K562 (cell line): Measurements from ENCODE around the gene ATE1. TPM values are rescaled to one million over a fixed set of nuclear protein-coding genes. Genes with fewer than 3 reads are reported as not detected.

Experiments
- ATAC-seq: fragments of 200-7000 bp; cut with Tn5 transposase; 3 replicates; pipeline ENCODE4 v1.9.1; 2020; ENCODE audit warnings: moderate library complexity
- BruUV-seq: library from RNA; stranded (reverse); fragments of 400-500 nt; replicated peaks from 2 replicates; lab custom pipeline; 2021; lab: Mats Ljungman, UMichigan
- CTCF ChIA-PET: fragments of 300-600 bp; formaldehyde crosslinking; extraction: SDS; loops from one replicate; lab custom pipeline; 2021; ENCODE audit warnings: low intra/inter-chr PET ratio; lab: Yijun Ruan, JAX
- POLR2A ChIA-PET: fragments of 300-600, 350-650 bp; sonication (Branson Sonifier 250); formaldehyde crosslinking; extraction: SDS; loops from one replicate; lab custom pipeline; 2021; ENCODE audit warnings: antibody characterized with exemption, inconsistent platforms; lab: Yijun Ruan, JAX
- DNase-seq, 4 experiments: peaks; one replicate each; pipeline versions ENCODE4 v3.0.0 to v3.0.0-alpha.2; 2011 to 2018; ENCODE audit warnings: low spot score in 3 of 4, mixed read lengths in 3 of 4; ENCODE audit errors: extremely low read depth in 1 of 4
- FAIRE-seq: peaks from 2 replicates; lab custom pipeline; 2011; peaks lifted over from hg19 to GRCh38; lab: Jason Lieb, UNC
- H2AFZ ChIP-seq: 2 replicates; pipeline ENCODE4 v1.6.0; 2011; ENCODE audit warnings: low read depth, low read length, control low read depth, inconsistent platforms
- H3K27ac ChIP-seq: fragments of 200-600 bp; 3 replicates; pipeline ENCODE4 v1.8.0; 2011; ENCODE audit warnings: low read depth, mild to moderate bottlenecking, control low read depth, inconsistent platforms, low read length, moderate library complexity, mixed read lengths; ENCODE audit errors: extremely low read depth
- H3K27me3 ChIP-seq, 2 experiments: fragments of 300-600 bp in 1 of 2; 2 replicates in 1 of 2; 3 replicates in 1 of 2; pipeline versions ENCODE4 v1.6.0 to v1.8.0; 2011; ENCODE audit warnings: inconsistent platforms in 2 of 2, low read length in 2 of 2, mild to moderate bottlenecking in 1 of 2, mixed read lengths in 1 of 2, moderate library complexity in 1 of 2; ENCODE audit not compliant: control insufficient read depth in 2 of 2, insufficient read depth in 2 of 2
- H3K36me3 ChIP-seq: fragments of 300-600 bp; 3 replicates; pipeline ENCODE4 v1.8.0; 2011; ENCODE audit warnings: mild to moderate bottlenecking, low read length, inconsistent platforms; ENCODE audit not compliant: control insufficient read depth, insufficient read depth
- H3K4me1 ChIP-seq, 2 experiments: fragments of 200-600 bp in 1 of 2; replicated peaks in 1 of 2; 2 replicates in 1 of 2; 3 replicates in 1 of 2; pipeline versions ENCODE4 v1.5.1 to v1.8.0; 2011; ENCODE audit warnings: inconsistent platforms in 2 of 2, low read length in 2 of 2, mild to moderate bottlenecking in 1 of 2, mixed read lengths in 1 of 2, moderate library complexity in 1 of 2; ENCODE audit not compliant: control insufficient read depth in 2 of 2, insufficient read depth in 2 of 2
- H3K4me2 ChIP-seq: 2 replicates; pipeline ENCODE4 v1.6.1; 2011; ENCODE audit warnings: low read length, control low read depth, inconsistent platforms, mixed read lengths; ENCODE audit not compliant: insufficient read depth
- H3K4me3 ChIP-seq: fragments of 200-600 bp; sonication (generic), shearing (Covaris generic); 2 replicates; pipeline ENCODE4 v1.5.1; 2016; ENCODE audit warnings: control low read depth, inconsistent platforms
- H3K79me2 ChIP-seq: fragments of 200-600 bp; 3 replicates; pipeline ENCODE4 v1.8.0; 2011; ENCODE audit warnings: low read length, inconsistent platforms; ENCODE audit not compliant: control insufficient read depth, insufficient read depth
- H3K9ac ChIP-seq, 2 experiments: 2 replicates each; pipeline versions ENCODE4 v1.6.0 to v1.6.1; 2011; ENCODE audit warnings: low read depth in 2 of 2, low read length in 2 of 2, control low read depth in 1 of 2, inconsistent platforms in 1 of 2, mild to moderate bottlenecking in 1 of 2, mixed read lengths in 1 of 2; ENCODE audit not compliant: insufficient read depth in 1 of 2
- H3K9me1 ChIP-seq: one replicate; pipeline ENCODE4 v1.6.0; 2011; ENCODE audit warnings: inconsistent platforms, mild to moderate bottlenecking, low read length, moderate library complexity; ENCODE audit not compliant: control insufficient read depth, insufficient read depth
- H3K9me3 ChIP-seq: replicated peaks from 2 replicates; pipeline ENCODE4 v1.5.1; 2011; ENCODE audit warnings: low read depth, low read length, inconsistent platforms; ENCODE audit not compliant: control insufficient read depth, insufficient read depth
- H4K20me1 ChIP-seq: replicated peaks from 2 replicates; pipeline ENCODE4 v1.6.1; 2011; ENCODE audit warnings: low read length, inconsistent platforms, mixed read lengths; ENCODE audit not compliant: control insufficient read depth, insufficient read depth
- ATF7 ChIP-seq: fragments of 450-650 bp; IDR thresholded peaks from 2 replicates; pipeline ENCODE4 v1.7.1; 2014; ENCODE audit warnings: mild to moderate bottlenecking, moderate library complexity
- BDP1 ChIP-seq: IDR thresholded peaks from 3 replicates; pipeline ENCODE4 v1.6.1; 2011; ENCODE audit not compliant: insufficient read length, insufficient read depth
- BRCA1 ChIP-seq, 2 experiments: fragments of 450-650 bp in 1 of 2; sonication (generic) in 1 of 2; formaldehyde crosslinking in 1 of 2; IDR thresholded peaks; 2 replicates each; pipeline versions ENCODE4 v1.5.0 to v1.6.1; 2017 to 2020; ENCODE audit warnings: mild to moderate bottlenecking in 1 of 2, missing genetic modification reagents in 1 of 2
- NBN ChIP-seq: fragments of 450-650 bp; IDR thresholded peaks from 2 replicates; pipeline ENCODE4 v1.6.1; 2016; ENCODE audit warnings: low read depth, mild to moderate bottlenecking
- NFATC3 ChIP-seq: fragments of 450-650 bp; IDR thresholded peaks from 2 replicates; pipeline ENCODE4 v1.6.1; 2017; ENCODE audit warnings: mild to moderate bottlenecking
- NR2C2 ChIP-seq, 2 experiments: fragments of 200-800 bp in 1 of 2; sonication (Bioruptor generic) in 1 of 2; sonication (generic) in 1 of 2; formaldehyde crosslinking in 1 of 2; IDR thresholded peaks; 2 replicates each; pipeline versions ENCODE4 v1.6.1 to v1.8.0; 2016 to 2022; ENCODE audit warnings: mild to moderate bottlenecking in 1 of 2, missing compliant biosample characterization in 1 of 2, missing genetic modification characterization in 1 of 2, missing genetic modification reagents in 1 of 2
- RCOR1 ChIP-seq, 2 experiments: IDR thresholded peaks; 2 replicates each; pipeline ENCODE4 v1.6.1; 2012; ENCODE audit warnings: low read depth in 2 of 2, low read length in 2 of 2, borderline replicate concordance in 1 of 2, improper control_type of control experiment in 1 of 2
- SREBF2 ChIP-seq: sonication (generic); formaldehyde crosslinking; IDR thresholded peaks from 2 replicates; pipeline ENCODE4 v1.4.0; 2020; ENCODE audit warnings: mild to moderate bottlenecking, missing genetic modification reagents
- ZNF57 ChIP-seq: fragments of 450-650 bp; formaldehyde crosslinking; IDR thresholded peaks from 2 replicates; pipeline ENCODE4 v1.4.0; 2020; ENCODE audit warnings: mild to moderate bottlenecking, moderate library complexity
- WGBS: fragments of 100-300 bp; shearing (Covaris generic); methylation state at CpG from one replicate; pipeline ENCODE4 v1.1.6; 2016; ENCODE audit warnings: low coverage, mixed read lengths; ENCODE audit not compliant: insufficient coverage; ENCODE audit errors: missing lambda C conversion rate; 5-methylcytosine and 5-hydroxymethylcytosine counted together
- in situ Hi-C: fragments of 300-500 bp; cut with MboI; formaldehyde crosslinking; loops from 4 replicates; pipeline ENCODE4 v1.15.0; 2018; ENCODE audit warnings: inconsistent platforms, mixed read lengths
- intact Hi-C: fragments of 100-400 bp; cut with micrococcal nuclease; formaldehyde crosslinking; loops from 2 replicates; pipeline ENCODE4 v1.14.2; 2022
- polyA plus RNA-seq, 8 experiments: library from polyadenylated mRNA; depleted of rRNA in 4 of 8; stranded (reverse) in 5 of 8; unstranded in 3 of 8; fragments of >200 nt; fragmentation: Nextera tagmentation in 2 of 8; fragmentation: Illumina TruSeq in 1 of 8; extraction: Ambion mirVana in 2 of 8; extraction: Trizol in 1 of 8; gene quantifications; 2 replicates each; pipeline versions ENCODE4 v1.2.1 to v1.2.3, GENCODE V29; 2011 to 2014; ENCODE audit warnings: inconsistent platforms in 1 of 8, missing spikeins in 1 of 8
- total RNA-seq, 7 experiments: library from RNA; depleted of rRNA in 6 of 7; stranded (reverse); fragments of >200 nt in 6 of 7; fragmentation: Illumina TruSeq in 2 of 7; extraction: Trizol in 2 of 7; gene quantifications; 2 replicates each; pipeline versions ENCODE4 v1.2.1 to v1.2.3, GENCODE V29; 2011 to 2021; ENCODE audit warnings: low replicate concordance in 1 of 7
- TF ChIP-seq, protein P1 (sequence below): fragments of 450-650 bp; IDR thresholded peaks from 2 replicates; pipeline ENCODE4 v1.6.1; 2018; ENCODE audit not compliant: partially characterized antibody
- TF ChIP-seq, protein P2 (sequence below): fragments of 450-650 bp; IDR thresholded peaks from 2 replicates; pipeline ENCODE4 v1.6.1; 2018; ENCODE audit warnings: mild to moderate bottlenecking, low read depth; ENCODE audit not compliant: partially characterized antibody

Gene ATE1
- total and polyA plus RNA-seq, 9 of the 15 experiments (the other 6 are each of a cell fraction or from before 2014, with no cell fraction given): 3.0 to 14.2 (median 8.8) TPM

DNA sequence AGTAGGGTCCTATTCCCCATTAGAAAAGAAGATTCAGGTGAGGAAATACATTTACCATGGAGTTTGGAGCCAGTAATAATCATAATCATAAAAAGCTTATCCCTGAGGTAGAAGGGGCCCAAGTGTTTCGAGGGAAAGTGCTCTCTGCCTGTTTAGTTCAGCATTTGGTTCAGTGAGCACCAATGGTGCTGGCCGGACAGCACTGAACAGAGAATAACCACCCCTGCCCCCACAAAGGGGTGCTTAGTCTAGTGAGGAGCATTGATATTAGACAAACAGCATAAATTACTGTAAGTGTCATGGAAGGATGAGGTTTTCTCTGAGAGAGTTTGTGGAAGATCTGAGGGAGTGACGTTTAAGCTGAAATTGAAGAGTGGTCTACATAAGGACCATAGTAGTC lies 21.6 kb upstream of the ATE1 start:
- DNase-seq: no peak
- no peaks in the 10 kb centered on the region for H3K79me2 ChIP-seq
- no peak overlapping the region for H3K4me3 ChIP-seq
- no peak for FAIRE-seq
- no peak overlapping the region for H3K27ac ChIP-seq
- no TSS peak for BruUV-seq
- no peaks in the 10 kb centered on the region for H3K36me3 ChIP-seq
- no peak overlapping the region for H3K9ac ChIP-seq
- no peak overlapping the region for H3K4me2 ChIP-seq
- POLR2A ChIA-PET: interaction anchor here (0.5 kb wide), 1 partner anchor 21 kb away, joined by 3 read pairs; no protein-coding TSS in a partner anchor
- H4K20me1 ChIP-seq: no peaks in the 10 kb centered on the region
- WGBS: 7% methylated on average over 3 of the region's 3 CpGs
- no peak overlapping the region for H2AFZ ChIP-seq
- H3K9me3 ChIP-seq: no peaks in the 10 kb centered on the region
- in situ Hi-C loops: no loop called here
- intact Hi-C loops: no loop called here
- H3K27me3 ChIP-seq: no peaks in the 10 kb centered on the region; a peak in 1 of 5 replicates
- no peak for ATAC-seq
- no peaks in the 10 kb centered on the region for H3K9me1 ChIP-seq
- CTCF ChIA-PET: interaction anchor here (0.6 kb wide), 1 partner anchor 147 kb away, joined by 4 read pairs; no protein-coding TSS in a partner anchor
- TF ChIP-seq SREBF2 (CRISPR knock-in tag) (no peak), RCOR1 (IDR thresholded peaks at IDR 0.05; ENCODE audit: borderline replicate concordance in 1 of 2, low read depth in 2 of 2, low read length in 2 of 2) (no peak), NR2C2 (CRISPR knock-in tag; IDR thresholded peaks at IDR 0.05) (no peak), NR2C2 (tag; IDR thresholded peaks at IDR 0.05) (no peak), ATF7 (no peak), BDP1 (no peak), NBN (no peak)
- H3K4me1 ChIP-seq: no peaks in the 10 kb centered on the region

DNA sequence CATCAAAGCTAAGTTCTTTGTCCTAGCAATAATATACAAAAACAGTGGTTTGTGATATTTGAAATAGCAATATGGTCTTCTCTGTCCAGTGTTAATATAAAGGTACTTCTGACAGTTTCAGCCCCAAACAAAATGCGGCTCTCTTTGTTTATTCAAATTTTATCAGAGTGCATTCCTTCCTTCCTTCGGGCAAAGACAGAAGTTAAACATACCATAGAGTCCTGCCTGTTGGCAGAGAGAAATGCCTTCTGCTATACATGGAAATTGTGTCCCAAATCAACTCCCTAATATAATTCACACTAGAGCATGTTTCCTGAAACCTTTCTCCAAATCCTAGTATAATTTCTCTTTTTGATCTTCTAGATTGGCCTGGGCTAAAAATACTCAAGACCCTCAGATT lies 21.2 kb upstream of the ATE1 start:
- POLR2A ChIA-PET: no interaction called here
- FAIRE-seq (no peak), ATAC-seq (no peak), DNase-seq (no peak)
- no peaks in the 10 kb centered on the region for H3K9me1 ChIP-seq
- in situ Hi-C loops: no loop called here
- H3K9ac ChIP-seq: no peak overlapping the region
- H2AFZ ChIP-seq: no peak overlapping the region
- no peaks in the 10 kb centered on the region for H3K79me2 ChIP-seq
- CTCF ChIA-PET: no interaction called here
- no peaks in the 10 kb centered on the region; a peak in 1 of 5 replicates for H3K27me3 ChIP-seq
- no peak overlapping the region for H3K27ac ChIP-seq
- intact Hi-C loops: no loop called here
- H3K36me3 ChIP-seq: no peaks in the 10 kb centered on the region
- H3K4me2 ChIP-seq: no peak overlapping the region
- no peak overlapping the region for H3K4me3 ChIP-seq
- no peaks in the 10 kb centered on the region for H3K9me3 ChIP-seq
- H4K20me1 ChIP-seq: no peaks in the 10 kb centered on the region
- no TSS peak for BruUV-seq
- WGBS: 25% methylated on average over 2 of the region's 2 CpGs
- no peaks in the 10 kb centered on the region for H3K4me1 ChIP-seq
- TF ChIP-seq NFATC3: no peak
- TF ChIP-seq, protein P1, sequence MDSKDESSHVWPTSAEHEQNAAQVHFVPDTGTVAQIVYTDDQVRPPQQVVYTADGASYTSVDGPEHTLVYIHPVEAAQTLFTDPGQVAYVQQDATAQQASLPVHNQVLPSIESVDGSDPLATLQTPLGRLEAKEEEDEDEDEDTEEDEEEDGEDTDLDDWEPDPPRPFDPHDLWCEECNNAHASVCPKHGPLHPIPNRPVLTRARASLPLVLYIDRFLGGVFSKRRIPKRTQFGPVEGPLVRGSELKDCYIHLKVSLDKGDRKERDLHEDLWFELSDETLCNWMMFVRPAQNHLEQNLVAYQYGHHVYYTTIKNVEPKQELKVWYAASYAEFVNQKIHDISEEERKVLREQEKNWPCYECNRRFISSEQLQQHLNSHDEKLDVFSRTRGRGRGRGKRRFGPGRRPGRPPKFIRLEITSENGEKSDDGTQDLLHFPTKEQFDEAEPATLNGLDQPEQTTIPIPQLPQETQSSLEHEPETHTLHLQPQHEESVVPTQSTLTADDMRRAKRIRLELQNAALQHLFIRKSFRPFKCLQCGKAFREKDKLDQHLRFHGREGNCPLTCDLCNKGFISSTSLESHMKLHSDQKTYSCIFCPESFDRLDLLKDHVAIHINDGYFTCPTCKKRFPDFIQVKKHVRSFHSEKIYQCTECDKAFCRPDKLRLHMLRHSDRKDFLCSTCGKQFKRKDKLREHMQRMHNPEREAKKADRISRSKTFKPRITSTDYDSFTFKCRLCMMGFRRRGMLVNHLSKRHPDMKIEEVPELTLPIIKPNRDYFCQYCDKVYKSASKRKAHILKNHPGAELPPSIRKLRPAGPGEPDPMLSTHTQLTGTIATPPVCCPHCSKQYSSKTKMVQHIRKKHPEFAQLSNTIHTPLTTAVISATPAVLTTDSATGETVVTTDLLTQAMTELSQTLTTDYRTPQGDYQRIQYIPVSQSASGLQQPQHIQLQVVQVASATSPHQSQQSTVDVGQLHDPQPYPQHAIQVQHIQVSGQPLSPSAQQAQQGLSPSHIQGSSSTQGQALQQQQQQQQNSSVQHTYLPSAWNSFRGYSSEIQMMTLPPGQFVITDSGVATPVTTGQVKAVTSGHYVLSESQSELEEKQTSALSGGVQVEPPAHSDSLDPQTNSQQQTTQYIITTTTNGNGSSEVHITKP: no peak
- no peak for TF ChIP-seq ZNF57
- no peak for TF ChIP-seq BRCA1 (IDR thresholded peaks at IDR 0.05)
- no peak for TF ChIP-seq BRCA1 (CRISPR knock-in tag; IDR thresholded peaks at IDR 0.05)
- TF ChIP-seq, protein P2, sequence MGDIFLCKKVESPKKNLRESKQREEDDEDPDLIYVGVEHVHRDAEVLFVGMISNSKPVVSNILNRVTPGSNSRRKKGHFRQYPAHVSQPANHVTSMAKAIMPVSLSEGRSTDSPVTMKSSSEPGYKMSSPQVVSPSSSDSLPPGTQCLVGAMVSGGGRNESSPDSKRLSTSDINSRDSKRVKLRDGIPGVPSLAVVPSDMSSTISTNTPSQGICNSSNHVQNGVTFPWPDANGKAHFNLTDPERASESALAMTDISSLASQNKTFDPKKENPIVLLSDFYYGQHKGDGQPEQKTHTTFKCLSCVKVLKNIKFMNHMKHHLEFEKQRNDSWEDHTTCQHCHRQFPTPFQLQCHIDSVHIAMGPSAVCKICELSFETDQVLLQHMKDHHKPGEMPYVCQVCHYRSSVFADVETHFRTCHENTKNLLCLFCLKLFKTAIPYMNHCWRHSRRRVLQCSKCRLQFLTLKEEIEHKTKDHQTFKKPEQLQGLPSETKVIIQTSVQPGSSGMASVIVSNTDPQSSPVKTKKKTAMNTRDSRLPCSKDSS: no peak
